ENCODE results near the gene SAMD14.

SAMD14 gene

GRCh38 chr17:50132104-50132794 is 2.3 kb upstream of the SAMD14 start:
- DNase-seq = no peak

GRCh38 chr17:50130559-50131305 is 772 bp upstream of the SAMD14 start:
- DNase-seq = no peak

GRCh38 chr17:50129353-50129727 is 620 bp downstream of the SAMD14 start:
- DNase-seq = no peak

GRCh38 chr17:50128441-50129352 is 1.3 kb downstream of the SAMD14 start:
- DNase-seq = no peak

- no peak for DNase-seq
Measured at GRCh38 chr17:50127697-50128361, 2.1 kb downstream of the SAMD14 start.

GRCh38 chr17:50125420-50125997 is 4.5 kb downstream of the SAMD14 start:
- DNase-seq = no peak

- DNase-seq = no peak
Measured at GRCh38 chr17:50123649-50124349, 6.2 kb downstream of the SAMD14 start.

- no peak for DNase-seq
Measured at GRCh38 chr17:50122945-50123344, 7.0 kb downstream of the SAMD14 start.

- DNase-seq = no peak
Measured at GRCh38 chr17:50120475-50121253, 9.3 kb downstream of the SAMD14 start.

- DNase-seq = no peak
Measured at GRCh38 chr17:50118828-50119218, 11.1 kb downstream of the SAMD14 start.

- DNase-seq = no peak
Measured at GRCh38 chr17:50118076-50118827, 11.7 kb downstream of the SAMD14 start.

GRCh38 chr17:50117202-50118051 is 12.5 kb downstream of the SAMD14 start:
- no peak for DNase-seq

GRCh38 chr17:50115756-50116155 is 14.2 kb downstream of the SAMD14 start:
- DNase-seq = no peak

GRCh38 chr17:50114849-50115357 is 15.1 kb downstream of the SAMD14 start:
- no peak for DNase-seq

GRCh38 chr17:50114401-50114800 is 15.6 kb downstream of the SAMD14 start:
- DNase-seq = no peak

GRCh38 chr17:50113624-50114320 is 16.2 kb downstream of the SAMD14 start:
- DNase-seq = no peak

- no peak for DNase-seq
Measured at GRCh38 chr17:50112694-50113093, 17.3 kb downstream of the SAMD14 start.
